Stimulated activated CD8-positive, alpha-beta memory T cell treated with anti-CD3 and anti-CD28 coated beads, Interleukin-12 subunit alpha, Interleukin-12 subunit beta, amount 100 ng/mL, for 24 hours (primary cell): Measurements from ENCODE around the gene RBM20.
"Not testable (repeated sequence)": the region's sequence is repeated elsewhere in the genome, so short reads cannot be mapped to it uniquely, and the experiment has no call there.

Experiments used
- DNase-seq: peaks from one replicate; pipeline ENCODE4 v3.0.0-alpha.2; 2020; ENCODE audit errors: extremely low read depth

Gene RBM20

GRCh38 chr10:110853921-110854605 is 209.9 kb downstream of the RBM20 start:
- no peak for DNase-seq

DNA sequence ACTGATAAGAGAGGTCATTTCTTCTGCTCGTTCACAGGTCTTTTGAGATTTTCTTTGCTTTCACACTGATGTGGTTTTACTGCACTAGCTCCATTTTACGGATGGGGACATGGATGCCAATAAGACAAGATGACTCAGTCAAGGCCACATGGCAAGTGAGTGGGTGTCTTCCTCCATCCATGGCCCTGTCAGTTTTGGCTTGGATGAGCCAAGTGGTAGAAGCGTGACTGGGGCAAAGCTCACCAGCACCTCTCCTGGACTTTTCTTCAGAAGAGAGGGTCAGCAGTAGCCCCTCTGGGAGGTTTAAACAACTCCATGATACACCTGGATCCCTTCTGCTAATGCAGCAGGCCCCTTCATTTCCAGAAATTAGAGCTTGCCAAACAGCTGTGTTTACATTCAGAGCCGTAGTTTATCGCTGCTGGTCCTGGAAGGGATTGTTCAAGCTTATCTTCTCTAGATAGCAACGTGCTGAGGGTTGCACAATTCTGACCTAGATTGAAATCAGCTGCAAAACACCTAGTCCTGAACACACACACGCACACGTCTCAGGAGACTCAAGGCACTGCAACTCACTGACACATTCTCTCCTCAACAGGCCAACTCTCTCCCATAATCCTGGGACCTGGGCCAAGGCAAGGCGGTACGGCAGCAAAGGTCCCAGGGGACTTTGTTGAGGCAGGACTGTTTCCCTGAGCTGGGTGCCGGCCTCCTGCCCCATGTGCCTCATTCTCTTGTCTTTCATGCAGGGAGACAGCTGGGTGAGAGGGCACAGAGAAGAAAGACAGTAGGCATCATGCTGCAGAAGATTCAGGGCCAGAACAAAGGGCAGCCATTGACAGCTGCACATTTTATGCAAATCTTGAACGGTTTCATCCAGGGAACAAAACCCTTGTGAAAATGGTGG is 213.4 kb downstream of the RBM20 start:
- DNase-seq = no peak

GRCh38 chr10:110858297-110858934 is 214.3 kb downstream of the RBM20 start:
- DNase-seq = no peak

DNA sequence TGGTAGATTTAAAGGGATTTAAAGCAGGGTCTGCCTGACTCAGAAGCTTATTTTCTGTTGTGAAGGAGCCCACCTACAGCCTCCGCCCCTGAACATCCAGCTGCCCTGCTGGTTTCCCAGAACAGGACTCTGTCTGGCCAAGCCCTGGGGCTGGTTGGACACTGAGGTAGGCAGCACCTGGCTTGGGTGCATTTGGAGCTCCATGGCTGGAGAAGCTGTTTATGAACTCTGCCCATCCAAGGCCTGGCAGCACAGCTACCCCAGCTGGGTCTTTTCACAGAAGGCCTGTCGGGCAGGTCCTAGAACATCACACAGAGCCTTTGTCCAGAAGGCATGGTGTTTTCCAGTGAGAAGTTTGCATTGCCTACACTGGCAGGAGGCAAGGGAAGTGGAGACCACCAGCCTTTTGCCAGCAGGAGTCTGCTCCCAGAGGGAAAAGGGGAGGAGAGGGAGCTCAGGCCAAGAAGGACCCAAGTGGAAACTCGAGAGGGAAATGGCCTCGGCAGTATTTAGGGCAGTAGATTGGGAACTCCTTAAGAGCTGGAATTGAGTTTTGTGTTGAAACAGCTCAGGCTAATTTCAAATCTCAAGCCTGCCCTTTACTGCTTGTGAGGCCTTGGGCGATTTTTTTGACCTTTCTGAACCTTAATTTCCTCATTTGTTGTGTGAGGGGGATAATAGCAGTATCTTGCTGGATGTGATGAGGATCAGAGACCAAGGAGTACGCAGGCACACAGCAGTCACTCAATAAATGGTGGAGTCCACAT is 215.3 kb downstream of the RBM20 start:
- no peak for DNase-seq

- no peak for DNase-seq
These were observed 215.8 kb downstream of the RBM20 start for GRCh38 chr10:110859973-110860376.

DNA sequence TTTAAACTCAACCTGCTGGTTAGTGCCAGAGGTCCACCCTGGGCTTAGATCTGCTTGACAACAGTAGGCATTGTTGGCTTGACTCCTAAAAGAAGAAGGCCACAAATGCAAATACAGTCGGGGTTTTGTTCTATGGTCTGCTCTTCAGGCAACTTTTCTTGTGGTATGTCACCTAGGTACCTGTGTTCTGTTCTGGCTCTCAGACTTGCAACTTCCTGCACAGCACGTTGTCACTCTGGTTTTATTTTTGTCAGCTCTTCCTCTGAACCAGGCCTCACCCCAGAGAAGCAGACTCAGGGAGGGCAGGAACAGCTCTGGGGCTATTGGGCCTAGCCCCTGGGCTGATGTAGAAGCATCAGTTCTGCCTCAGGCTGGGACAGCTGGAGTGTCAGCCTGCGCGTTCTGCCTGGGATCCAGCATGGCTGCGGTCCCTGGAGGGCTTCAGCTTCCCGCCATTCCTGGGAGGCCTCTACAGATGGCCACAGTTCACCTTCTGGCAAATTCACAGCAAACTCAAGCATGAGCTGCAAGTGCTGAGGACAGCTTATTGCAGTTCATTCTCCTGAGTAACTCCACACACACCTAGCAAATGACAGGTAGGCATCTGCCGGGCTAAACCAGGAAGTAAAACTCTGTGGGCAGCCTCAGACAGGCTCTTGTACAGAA is 216.6 kb downstream of the RBM20 start:
- DNase-seq = no peak

- DNase-seq = no peak
These were observed 217.3 kb downstream of the RBM20 start for GRCh38 chr10:110861476-110861875.

DNA sequence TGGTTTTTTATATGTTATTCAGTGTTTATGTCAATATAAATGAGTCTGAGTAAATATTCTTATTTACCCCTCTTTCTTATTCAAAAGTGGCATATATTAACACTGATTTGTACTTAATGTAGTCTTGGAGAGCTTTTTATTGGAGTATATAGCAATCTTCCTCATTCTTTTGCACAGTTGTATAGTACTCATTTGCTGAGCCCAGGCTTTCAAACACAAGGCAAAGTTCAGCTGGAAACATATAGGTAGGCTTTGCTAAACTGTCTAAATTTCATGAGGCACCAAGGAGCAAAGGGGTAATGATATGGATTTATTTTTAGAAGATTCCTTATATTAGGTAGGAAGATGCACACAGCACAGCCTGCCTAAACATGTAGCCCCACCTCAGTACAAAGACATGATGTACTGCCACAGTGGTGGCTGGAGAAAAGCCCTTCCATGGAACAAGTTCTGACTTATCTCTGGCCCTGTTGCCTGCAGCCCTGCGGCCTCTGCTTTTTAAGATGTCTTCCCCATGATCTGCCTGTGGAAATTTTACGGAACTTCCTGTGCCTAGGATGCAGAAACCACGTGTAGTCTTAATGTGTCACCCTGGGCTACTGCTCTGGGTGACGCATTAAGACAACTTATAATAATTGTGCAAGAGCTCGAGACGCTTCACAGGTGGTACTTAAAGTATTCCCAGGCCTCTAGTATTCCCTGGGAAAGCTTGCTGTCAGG is 218.0 kb downstream of the RBM20 start:
- DNase-seq = no peak

DNA sequence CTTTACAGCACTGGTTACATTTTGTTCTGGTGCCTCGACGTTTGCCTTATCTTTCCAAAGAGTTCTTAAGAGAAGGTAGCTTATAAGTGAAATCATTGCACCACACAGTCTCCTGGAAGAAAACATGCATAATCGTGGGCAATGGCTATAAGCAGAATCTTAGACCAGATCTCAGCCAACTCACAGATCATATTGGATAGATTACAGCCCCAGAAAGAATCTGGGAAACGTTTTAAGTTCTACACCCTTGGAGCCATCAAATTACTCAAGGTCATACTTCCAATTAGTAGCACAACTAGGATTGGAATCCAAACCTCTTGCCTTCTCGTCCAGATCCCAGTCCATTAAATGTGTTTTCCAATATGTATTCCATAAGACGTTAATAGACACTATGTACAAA is 218.8 kb downstream of the RBM20 start:
- DNase-seq = no peak

DNA sequence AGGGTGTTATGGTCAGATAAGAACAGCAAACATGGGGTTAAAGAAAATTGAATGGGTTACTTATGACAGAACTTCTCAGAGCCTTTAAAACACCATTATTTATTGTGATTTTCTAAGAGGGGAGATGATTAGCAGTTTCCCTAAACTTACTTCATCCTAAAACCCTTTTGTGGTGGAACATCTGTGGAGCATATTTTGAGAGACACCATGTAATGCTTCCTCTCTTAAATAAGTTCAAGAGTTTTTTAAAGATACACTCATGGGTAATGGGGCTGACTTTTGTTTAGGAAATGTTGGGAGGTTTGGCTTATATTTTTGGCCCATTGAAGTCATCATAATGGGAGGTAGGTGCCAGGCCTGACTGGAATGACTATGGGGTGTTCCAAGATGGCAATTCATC is 219.2 kb downstream of the RBM20 start:
- DNase-seq = no peak

DNA sequence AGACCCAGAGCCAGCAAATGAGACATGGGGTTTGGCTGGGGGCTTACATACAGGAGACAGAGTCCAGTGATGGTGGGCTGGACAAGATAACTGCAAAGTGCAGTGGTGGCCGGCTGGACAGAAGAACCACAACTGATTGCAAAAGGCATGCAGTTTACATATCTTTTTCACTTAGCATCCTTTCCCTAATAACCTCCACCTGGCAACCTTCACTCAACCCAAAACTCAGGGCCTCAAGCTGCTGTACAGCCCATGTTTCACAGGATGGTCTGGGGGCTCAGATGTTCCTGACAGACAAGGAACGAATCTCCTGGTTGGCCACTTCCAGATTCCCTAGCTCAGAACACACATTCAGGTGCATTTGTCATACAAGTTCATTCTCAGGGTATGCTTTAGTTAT is 219.8 kb downstream of the RBM20 start:
- no peak for DNase-seq

- DNase-seq = no peak
These were observed 220.6 kb downstream of the RBM20 start for GRCh38 chr10:110864662-110865140.

- no peak for DNase-seq
These were observed 221.2 kb downstream of the RBM20 start for GRCh38 chr10:110865186-110865808.

DNA sequence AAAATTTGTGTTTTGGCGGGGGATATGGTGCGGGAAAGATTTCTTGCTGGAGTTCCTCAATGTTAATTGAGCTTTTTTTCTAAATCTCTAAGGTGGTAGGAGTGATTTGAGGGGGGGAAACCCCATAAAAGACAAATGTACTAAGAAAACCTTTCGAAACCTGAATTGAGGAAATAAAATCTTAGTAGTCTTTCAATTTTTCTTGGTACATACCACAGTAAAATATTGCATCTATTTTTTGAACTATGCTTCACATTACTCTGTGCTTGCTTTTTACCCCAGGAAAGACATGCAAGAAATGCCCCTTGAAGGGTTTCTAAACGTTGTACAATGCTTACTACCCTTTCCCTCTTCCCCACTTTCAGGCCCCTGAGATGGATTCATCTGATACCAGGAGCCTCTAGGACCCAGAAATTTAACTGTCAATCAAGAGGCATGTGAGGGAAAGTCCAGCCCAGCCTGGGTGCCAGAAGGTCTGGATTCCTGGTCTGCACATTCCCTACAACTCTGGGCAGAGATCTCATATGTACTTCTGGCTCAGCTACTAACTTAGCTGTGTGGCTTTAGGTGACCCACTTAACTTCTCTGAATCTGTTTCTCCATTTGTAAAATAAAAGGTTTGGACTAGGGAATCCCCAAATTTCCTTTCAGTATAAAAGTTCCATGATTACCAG is 221.8 kb downstream of the RBM20 start:
- no peak for DNase-seq

- not testable (repeated sequence) for DNase-seq
These were observed 223.1 kb downstream of the RBM20 start for GRCh38 chr10:110867011-110867806.

GRCh38 chr10:110867807-110868465 is 223.8 kb downstream of the RBM20 start:
- DNase-seq = no peak

GRCh38 chr10:110868981-110869380 is 224.8 kb downstream of the RBM20 start:
- DNase-seq = no peak

DNA sequence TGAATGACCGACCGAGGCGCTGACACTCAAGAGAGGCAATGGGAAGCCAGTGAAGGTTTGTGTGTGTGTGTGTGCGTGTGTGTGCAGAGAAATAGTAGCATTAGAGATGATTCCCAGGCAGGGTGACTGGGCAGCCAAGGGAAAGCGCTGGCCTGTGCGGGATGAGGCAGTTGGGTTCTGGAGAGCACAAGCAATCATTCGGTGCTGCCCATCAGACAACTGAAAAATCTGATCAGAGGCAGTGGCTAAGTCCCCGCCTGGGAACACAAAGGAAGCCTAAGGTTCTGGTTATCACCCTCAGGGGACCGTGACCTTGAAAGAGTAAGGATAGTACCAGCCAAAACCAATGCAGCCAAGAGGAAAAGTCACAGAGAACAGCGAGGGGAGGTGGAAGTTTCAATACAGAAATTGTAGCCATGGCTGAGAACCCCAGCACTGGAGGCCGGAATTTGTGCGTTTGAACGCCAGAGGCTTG is 226.7 kb downstream of the RBM20 start:
- DNase-seq = no peak
